HAP-1 (cell line): ENCODE results near the gene NPTN.
"Not testable (repeated sequence)": the region's sequence is repeated elsewhere in the genome, so short reads cannot be mapped to it uniquely, and the experiment has no call there.

Source experiments
- DNase-seq, 2 experiments: peaks; one replicate each; pipeline ENCODE4 v3.0.0-alpha.2; 2016 to 2020; ENCODE audit warnings: low spot score in 2 of 2
- H3K27me3 ChIP-seq: fragments of 250-450 bp; sonication (Bioruptor Pico); 2 replicates; pipeline ENCODE4 v1.5.1; 2020; ENCODE audit warnings: low read depth, mild to moderate bottlenecking, moderate library complexity
- H3K36me3 ChIP-seq: fragments of 250-450 bp; sonication (Bioruptor Pico); replicated peaks from 2 replicates; pipeline ENCODE4 v1.5.1; 2020; ENCODE audit warnings: mild to moderate bottlenecking
- H3K4me1 ChIP-seq: fragments of 250-450 bp; sonication (Bioruptor Pico); 2 replicates; pipeline ENCODE4 v1.5.1; 2020; ENCODE audit warnings: mild to moderate bottlenecking
- H3K4me3 ChIP-seq: fragments of 250-450 bp; sonication (Bioruptor Pico); 2 replicates; pipeline ENCODE4 v1.5.1; 2020; ENCODE audit warnings: mild to moderate bottlenecking, moderate library complexity
- H3K9me3 ChIP-seq: fragments of 250-450 bp; sonication (Bioruptor Pico); 2 replicates; pipeline ENCODE4 v1.5.1; 2020; ENCODE audit warnings: mild to moderate bottlenecking, moderate library complexity
- in situ Hi-C: fragments of 300-500 bp; cut with MboI; formaldehyde crosslinking; loops from 3 replicates; pipeline ENCODE4 v1.14.3; 2020; ENCODE audit warnings: low sequenced_read_pairs, inconsistent platforms, mixed read lengths

NPTN gene

DNA sequence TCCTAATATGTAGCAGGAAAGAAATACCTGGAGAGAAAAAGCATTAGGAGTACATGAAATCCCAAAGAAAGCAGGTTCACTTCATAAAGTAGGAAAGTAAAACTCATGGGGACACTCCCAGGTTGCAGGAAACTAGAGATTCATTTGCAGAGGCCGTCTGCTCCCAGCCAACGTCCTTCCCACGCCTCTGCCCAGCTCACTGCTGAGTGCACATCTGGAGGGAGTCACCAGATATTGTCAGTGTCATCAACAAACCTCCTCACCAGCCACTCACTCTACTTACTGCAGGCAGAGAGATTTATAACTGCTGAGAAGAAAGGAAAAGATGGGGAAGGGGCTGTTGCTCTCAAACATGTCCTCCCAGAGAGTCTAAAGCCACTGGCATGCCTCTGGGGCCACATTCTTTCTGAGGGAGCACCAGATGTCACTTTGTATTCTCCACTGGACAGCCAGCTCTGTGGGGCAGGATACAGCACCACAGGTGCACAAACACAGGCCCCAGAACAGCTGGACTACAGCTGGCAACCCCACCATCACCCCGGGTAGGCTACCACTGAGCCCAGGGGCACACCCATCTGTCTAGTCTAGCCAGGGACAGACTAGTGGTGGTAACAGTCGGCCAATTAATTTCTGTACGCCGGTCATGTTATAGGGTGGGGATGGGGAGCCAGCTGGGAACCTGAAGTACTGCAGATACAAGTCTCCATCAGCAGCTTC is 64.5 kb downstream of the NPTN start:
- H3K36me3 ChIP-seq = peaks cover 76% of the 10 kb centered on the region
- no peak overlapping the region for H3K4me3 ChIP-seq
- H3K4me1 ChIP-seq = no peaks in the 10 kb centered on the region; the same call in 1 of the 2 replicates
- H3K9me3 ChIP-seq = no peaks in the 10 kb centered on the region
- in situ Hi-C loops = loop anchor here (25.0 kb wide), 1 partner anchor 119 kb away; the partner anchor contains the start of gene CD276
- DNase-seq = no peak
- no peaks in the 10 kb centered on the region for H3K27me3 ChIP-seq

DNA sequence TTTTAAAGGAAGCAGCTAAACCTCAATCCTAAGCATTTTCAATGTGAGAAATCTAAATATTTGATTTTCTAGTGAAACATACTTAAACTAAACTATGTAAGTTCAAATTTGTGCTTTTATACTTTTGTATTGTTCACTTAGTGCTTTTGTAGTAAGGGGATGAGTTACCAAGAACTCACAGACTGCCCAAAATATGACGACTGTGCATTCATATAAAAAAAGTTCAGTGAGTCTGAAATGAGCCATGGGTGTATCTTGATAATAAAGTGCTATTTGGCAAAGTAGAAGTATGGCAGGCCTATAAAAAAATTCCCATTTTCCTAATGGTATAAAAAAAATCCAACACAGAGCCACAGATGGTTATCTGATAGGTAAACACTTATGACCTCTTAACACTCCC is 66.2 kb downstream of the NPTN start:
- in situ Hi-C loops = loop anchor here (25.0 kb wide), 1 partner anchor 120 kb away; the partner anchor contains the start of gene CD276
- Histone ChIP-seq H3K4me1 (no peaks in the 10 kb centered on the region; the same call in 1 of the 2 replicates), H3K9me3 (no peaks in the 10 kb centered on the region), H3K27me3 (no peaks in the 10 kb centered on the region), H3K36me3 (peaks cover 75% of the 10 kb centered on the region), H3K4me3 (no peak overlapping the region)
- DNase-seq = no peak

DNA sequence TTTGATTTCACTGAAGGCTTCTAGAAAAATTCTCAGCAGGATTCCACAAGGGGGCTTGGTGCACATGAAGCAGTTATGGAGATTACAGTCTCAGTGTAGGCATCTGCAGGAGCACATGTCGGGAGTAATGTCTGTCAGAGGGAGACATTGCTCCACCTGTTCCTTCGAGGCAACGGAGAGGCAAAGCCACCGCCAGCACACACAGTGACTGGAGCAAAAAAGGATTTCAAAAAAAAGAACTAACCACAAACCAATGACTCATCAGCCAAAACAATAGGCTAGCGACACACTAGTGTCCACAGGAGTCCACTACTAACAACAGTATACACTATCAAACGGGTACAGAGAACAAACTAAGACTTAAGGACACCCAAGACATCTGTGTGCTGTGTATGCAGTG is 68.9 kb downstream of the NPTN start:
- DNase-seq = peak in 1 of 2 experiments; percentile 29
- in situ Hi-C loops = loop anchor here (25.0 kb wide), 1 partner anchor 123 kb away; the partner anchor contains the start of gene CD276
- Histone ChIP-seq H3K27me3 (no peaks in the 10 kb centered on the region), H3K4me3 (no peak overlapping the region), H3K36me3 (peaks cover 62% of the 10 kb centered on the region), H3K9me3 (no peaks in the 10 kb centered on the region), H3K4me1 (no peaks in the 10 kb centered on the region; the same call in 1 of the 2 replicates)

DNA sequence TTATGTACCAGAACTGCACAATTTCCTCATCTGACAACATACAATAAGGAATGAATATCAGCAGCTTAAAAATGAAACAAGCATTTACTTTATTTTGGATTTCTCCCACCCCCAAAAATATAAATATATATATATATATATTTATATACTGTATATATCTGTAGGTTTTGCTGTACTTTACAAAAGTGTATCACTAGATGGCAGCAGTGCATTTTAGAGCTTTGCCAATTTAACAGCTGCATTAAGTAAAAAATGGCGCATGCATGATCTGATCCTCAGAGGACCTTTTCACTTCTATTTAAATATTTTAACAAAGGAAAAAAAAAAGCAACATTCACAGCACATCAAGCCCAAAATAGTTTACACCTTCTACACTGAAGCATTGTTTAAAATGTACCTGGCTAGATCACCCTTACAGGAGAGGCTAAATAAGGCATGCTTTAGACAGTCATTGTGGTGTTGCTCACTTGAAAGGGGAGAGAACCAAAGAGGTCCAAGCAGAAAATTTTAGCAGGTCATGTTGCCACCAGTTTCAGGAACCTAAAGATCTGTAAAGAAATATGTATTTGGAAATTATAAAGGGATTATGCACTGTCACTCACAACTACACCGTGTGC is 72.6 kb downstream of the NPTN start:
- Histone ChIP-seq H3K4me1 (no peaks in the 10 kb centered on the region; the same call in 1 of the 2 replicates), H3K4me3 (no peak overlapping the region), H3K9me3 (no peaks in the 10 kb centered on the region), H3K36me3 (peaks cover 45% of the 10 kb centered on the region), H3K27me3 (no peaks in the 10 kb centered on the region)
- peak; percentile 51 to 86 for DNase-seq
- in situ Hi-C loops = loop anchor here (25.0 kb wide), 1 partner anchor 127 kb away; the partner anchor contains the start of gene CD276

DNA sequence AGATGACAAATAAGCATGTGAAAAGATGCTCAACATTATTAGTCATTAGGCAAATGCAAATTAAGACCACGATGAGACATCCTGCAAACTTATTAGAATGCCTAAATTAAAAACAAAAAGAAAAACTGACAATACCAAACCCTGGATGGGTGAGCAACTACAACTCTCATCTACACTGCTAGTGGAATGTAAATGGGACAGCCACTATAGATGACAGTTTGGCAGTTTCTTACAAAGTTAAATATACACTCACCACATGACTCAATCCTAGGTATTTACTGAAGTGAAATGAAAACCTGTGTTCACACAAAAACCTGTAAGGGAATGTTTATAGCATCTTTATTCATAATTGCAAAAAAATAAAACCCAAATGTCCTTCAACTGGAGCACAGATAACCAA is 74.7 kb downstream of the NPTN start:
- Histone ChIP-seq H3K9me3 (no peaks in the 10 kb centered on the region), H3K4me3 (no peak overlapping the region), H3K27me3 (no peaks in the 10 kb centered on the region), H3K36me3 (peaks cover 42% of the 10 kb centered on the region), H3K4me1 (no peaks in the 10 kb centered on the region)
- no peak for DNase-seq
- in situ Hi-C loops = loop anchor here (25.0 kb wide), 1 partner anchor 129 kb away; the partner anchor contains the start of gene CD276

GRCh38 chr15:73555080-73555479 is 78.1 kb downstream of the NPTN start:
- Histone ChIP-seq H3K9me3 (no peaks in the 10 kb centered on the region), H3K36me3 (peaks cover 16% of the 10 kb centered on the region), H3K4me1 (no peaks in the 10 kb centered on the region), H3K4me3 (no peak overlapping the region), H3K27me3 (no peaks in the 10 kb centered on the region)
- DNase-seq = no peak
- in situ Hi-C loops = loop anchor here (25.0 kb wide), 1 partner anchor 132 kb away; the partner anchor contains the start of gene CD276

DNA sequence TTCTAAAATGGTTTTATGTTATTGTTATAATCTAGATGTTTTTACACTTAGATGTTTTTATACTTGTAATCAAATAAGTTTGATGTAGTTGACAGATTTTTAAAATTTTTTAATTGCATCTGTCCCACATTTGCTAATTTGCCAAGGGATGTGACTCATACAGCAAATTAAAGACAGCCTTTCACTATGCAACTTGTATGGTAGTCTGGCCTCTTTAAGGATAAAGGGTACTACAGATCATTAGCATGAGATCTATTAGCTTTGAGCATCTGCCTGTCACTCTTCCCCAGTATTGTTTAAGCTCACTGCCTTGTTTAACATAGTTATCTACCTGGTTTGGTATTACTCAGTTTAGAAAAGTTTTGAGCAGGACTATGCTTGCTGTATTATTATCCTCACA is 83.0 kb downstream of the NPTN start:
- peaks cover 7% of the 10 kb centered on the region; the same call in 1 of the 2 replicates for H3K27me3 ChIP-seq
- no peaks in the 10 kb centered on the region for H3K36me3 ChIP-seq
- H3K4me1 ChIP-seq = peaks cover 7% of the 10 kb centered on the region
- in situ Hi-C loops = loop anchor here (25.0 kb wide), 1 partner anchor 137 kb away; the partner anchor contains the start of gene CD276
- H3K9me3 ChIP-seq = no peaks in the 10 kb centered on the region
- no peak for DNase-seq
- no peak overlapping the region for H3K4me3 ChIP-seq

DNA sequence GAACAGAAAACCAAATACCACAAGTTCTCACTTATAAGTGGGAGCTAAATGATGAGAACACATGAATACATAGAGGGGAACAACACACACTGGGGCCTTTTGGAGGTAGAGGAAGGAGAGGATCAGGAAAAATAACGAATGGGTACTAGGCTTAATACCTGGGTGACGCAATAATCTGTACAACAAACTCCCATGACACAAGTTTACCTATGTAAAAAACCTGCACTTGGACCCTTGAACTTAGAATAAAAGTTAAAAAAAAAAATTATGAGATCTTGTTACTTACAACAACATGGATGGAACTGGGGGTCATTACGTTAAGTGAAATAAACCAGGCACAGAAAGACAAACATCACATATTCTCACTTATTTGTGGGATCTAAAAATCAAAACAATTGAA is 84.3 kb downstream of the NPTN start:
- H3K4me1 ChIP-seq, in situ Hi-C loops, DNase-seq, H3K36me3 ChIP-seq, H3K9me3 ChIP-seq, H3K27me3 ChIP-seq, H3K4me3 ChIP-seq: not testable (repeated sequence)

- in situ Hi-C loops = no loop called here
- DNase-seq = no peak
- no peak overlapping the region for H3K4me3 ChIP-seq
- no peaks in the 10 kb centered on the region for H3K36me3 ChIP-seq
- H3K27me3 ChIP-seq = peaks cover 19% of the 10 kb centered on the region
- H3K9me3 ChIP-seq = no peaks in the 10 kb centered on the region
- peaks cover 11% of the 10 kb centered on the region for H3K4me1 ChIP-seq
Observed at GRCh38 chr15:73541479-73541878, 91.7 kb downstream of the NPTN start.

DNA sequence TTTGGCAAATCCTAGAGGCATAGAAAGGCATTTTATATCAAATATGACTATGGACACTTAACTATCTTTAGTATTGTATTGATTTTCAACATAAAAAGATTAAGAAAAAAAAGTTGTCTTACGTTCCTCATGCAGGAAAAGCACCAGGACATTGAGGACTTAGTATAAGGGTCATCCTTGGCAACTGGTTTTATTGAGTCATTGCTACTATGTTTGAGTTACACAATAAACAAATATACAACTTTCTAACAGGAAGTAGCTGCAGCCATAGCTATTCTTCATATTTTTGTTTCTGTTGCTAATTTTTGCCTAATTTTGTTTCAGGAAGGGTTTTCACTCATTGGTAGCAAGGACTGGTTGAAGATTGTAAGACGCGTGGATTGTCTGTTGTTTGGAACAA is 93.0 kb downstream of the NPTN start:
- Histone ChIP-seq H3K4me3 (no peak overlapping the region), H3K27me3 (peaks cover 21% of the 10 kb centered on the region), H3K4me1 (peaks cover 3% of the 10 kb centered on the region; the same call in 1 of the 2 replicates), H3K9me3 (no peaks in the 10 kb centered on the region), H3K36me3 (no peaks in the 10 kb centered on the region)
- DNase-seq = no peak
- in situ Hi-C loops = no loop called here

GRCh38 chr15:73539212-73540128 is 93.7 kb downstream of the NPTN start:
- no peak for DNase-seq

GRCh38 chr15:73538563-73539211 is 94.5 kb downstream of the NPTN start:
- in situ Hi-C loops = no loop called here
- Histone ChIP-seq H3K4me1 (peaks cover 3% of the 10 kb centered on the region; the same call in 1 of the 2 replicates), H3K9me3 (no peaks in the 10 kb centered on the region), H3K4me3 (no peak overlapping the region), H3K27me3 (peaks cover 21% of the 10 kb centered on the region), H3K36me3 (no peaks in the 10 kb centered on the region)
- no peak for DNase-seq

More at GRCh38 chr15:73539212-73540128, 93.7 kb downstream of the NPTN start:
- Histone ChIP-seq H3K9me3 (no peaks in the 10 kb centered on the region), H3K27me3 (peaks cover 21% of the 10 kb centered on the region), H3K4me1 (peaks cover 3% of the 10 kb centered on the region; the same call in 1 of the 2 replicates), H3K4me3 (no peak overlapping the region), H3K36me3 (no peaks in the 10 kb centered on the region)
- in situ Hi-C loops = no loop called here

GRCh38 chr15:73538123-73538522 is 95.1 kb downstream of the NPTN start:
- DNase-seq = no peak
- H3K9me3 ChIP-seq = no peaks in the 10 kb centered on the region
- no peak overlapping the region for H3K4me3 ChIP-seq
- no peaks in the 10 kb centered on the region for H3K36me3 ChIP-seq
- peaks cover 21% of the 10 kb centered on the region for H3K27me3 ChIP-seq
- in situ Hi-C loops = no loop called here
- H3K4me1 ChIP-seq = peaks cover 3% of the 10 kb centered on the region; the same call in 1 of the 2 replicates
